ENCODE results near the gene STK25. TPM values are rescaled to one million over a fixed set of nuclear protein-coding genes. Genes with fewer than 3 reads are reported as not detected.

STK25 gene
- total RNA-seq, 1 donor from 2014 or later = 198 TPM

GRCh38 chr2:241483305-241483704 is 25.1 kb downstream of the STK25 start:
- H3K4me3 Mint-ChIP-seq = no peak overlapping the region

GRCh38 chr2:241482126-241482955 is 26.0 kb downstream of the STK25 start:
- Mint-ChIP-seq H3K27ac (no peak overlapping the region), H3K27me3 (no peaks in the 10 kb centered on the region)

More at GRCh38 chr2:241483305-241483704, 25.1 kb downstream of the STK25 start:
- no peaks in the 10 kb centered on the region for H3K9me3 Mint-ChIP-seq
- H3K36me3 Mint-ChIP-seq = no peaks in the 10 kb centered on the region
- H3K4me1 Mint-ChIP-seq (ENCODE audit: unreplicated experiment) = peaks cover 5% of the 10 kb centered on the region
- no peak for TF ChIP-seq CTCF (conservative IDR thresholded peaks at IDR 0.05)
- DNase-seq (ENCODE audit: extremely low spot score, unreplicated experiment) = no peak
- H3K27ac Mint-ChIP-seq = no peak overlapping the region
- H3K27me3 Mint-ChIP-seq = no peaks in the 10 kb centered on the region

GRCh38 chr2:241481687-241482086 is 26.7 kb downstream of the STK25 start:
- H3K4me3 Mint-ChIP-seq = no peak overlapping the region
- peaks cover 4% of the 10 kb centered on the region for H3K36me3 Mint-ChIP-seq
- TF ChIP-seq CTCF (conservative IDR thresholded peaks at IDR 0.05) = no peak
- H3K4me1 Mint-ChIP-seq (ENCODE audit: unreplicated experiment) = peaks cover 5% of the 10 kb centered on the region
- no peaks in the 10 kb centered on the region for H3K9me3 Mint-ChIP-seq
- DNase-seq (ENCODE audit: extremely low spot score, unreplicated experiment) = no peak
- no peaks in the 10 kb centered on the region for H3K27me3 Mint-ChIP-seq
- no peak overlapping the region for H3K27ac Mint-ChIP-seq

More at GRCh38 chr2:241482126-241482955, 26.0 kb downstream of the STK25 start:
- Mint-ChIP-seq H3K36me3 (peaks cover 3% of the 10 kb centered on the region), H3K4me3 (no peak overlapping the region), H3K9me3 (no peaks in the 10 kb centered on the region), H3K4me1 (ENCODE audit: unreplicated experiment) (peaks cover 5% of the 10 kb centered on the region)
- no peak for TF ChIP-seq CTCF (conservative IDR thresholded peaks at IDR 0.05)
- no peak for DNase-seq (ENCODE audit: extremely low spot score, unreplicated experiment)

DNA sequence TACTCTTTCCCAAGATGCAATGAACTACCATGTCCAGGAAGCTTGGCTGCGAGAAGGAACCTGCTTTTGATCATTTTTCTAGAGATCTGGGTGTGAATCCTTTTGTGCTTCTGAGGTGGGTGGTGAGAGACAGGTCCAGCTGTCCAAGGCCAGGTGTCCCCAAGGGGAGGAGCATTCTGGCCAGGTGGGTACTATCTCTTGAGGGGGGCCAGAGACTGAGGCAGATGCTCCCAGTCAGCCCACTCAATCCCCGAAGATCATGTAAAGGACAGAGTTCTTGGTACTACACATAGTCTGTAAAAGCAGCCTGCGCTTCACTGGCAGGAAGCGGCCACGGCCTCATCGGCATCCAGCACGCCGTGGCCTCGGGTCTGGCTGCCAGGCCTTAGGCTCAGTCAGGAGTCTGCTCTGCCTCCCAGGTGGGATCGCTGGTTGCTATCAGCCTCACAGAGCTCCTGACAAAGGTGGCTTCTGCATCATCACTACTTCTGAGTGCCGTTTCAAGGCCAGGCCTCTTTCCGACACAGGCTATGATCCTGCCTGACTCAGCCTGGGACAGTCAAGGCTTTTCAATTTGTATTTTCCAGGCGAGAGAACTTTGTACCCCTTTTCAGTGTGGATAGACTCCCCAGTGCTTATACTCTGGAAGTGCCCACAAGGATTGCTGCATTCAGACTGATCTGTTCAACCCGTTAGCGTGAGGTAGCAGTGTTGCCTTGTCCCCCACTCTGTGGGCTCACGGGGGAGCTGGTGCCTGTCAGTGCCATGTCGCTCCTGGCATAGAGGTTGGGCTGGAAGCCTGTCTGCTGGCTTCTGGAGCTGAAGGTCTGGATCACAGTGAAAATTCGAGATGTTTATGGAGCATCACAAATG is 29.1 kb downstream of the STK25 start:
- peaks cover 4% of the 10 kb centered on the region for H3K36me3 Mint-ChIP-seq
- H3K9me3 Mint-ChIP-seq = no peaks in the 10 kb centered on the region
- H3K4me1 Mint-ChIP-seq (ENCODE audit: unreplicated experiment) = peaks cover 5% of the 10 kb centered on the region
- no peak for TF ChIP-seq CTCF (conservative IDR thresholded peaks at IDR 0.05)
- H3K4me3 Mint-ChIP-seq = no peak overlapping the region
- no peak overlapping the region for H3K27ac Mint-ChIP-seq
- no peak for DNase-seq (ENCODE audit: extremely low spot score, unreplicated experiment)
- H3K27me3 Mint-ChIP-seq = no peaks in the 10 kb centered on the region

GRCh38 chr2:241478166-241478565 is 30.2 kb downstream of the STK25 start:
- no peak for DNase-seq (ENCODE audit: extremely low spot score, unreplicated experiment)
- H3K4me1 Mint-ChIP-seq (ENCODE audit: unreplicated experiment) = peaks cover 5% of the 10 kb centered on the region
- no peak overlapping the region for H3K27ac Mint-ChIP-seq

More at GRCh38 chr2:241478166-241478565, 30.2 kb downstream of the STK25 start:
- H3K4me3 Mint-ChIP-seq = no peak overlapping the region
- no peaks in the 10 kb centered on the region for H3K9me3 Mint-ChIP-seq
- TF ChIP-seq CTCF (conservative IDR thresholded peaks at IDR 0.05) = no peak
- no peaks in the 10 kb centered on the region for H3K27me3 Mint-ChIP-seq
- peaks cover 4% of the 10 kb centered on the region for H3K36me3 Mint-ChIP-seq

Measured in type B pancreatic cell (in vitro differentiated cells).